IMR-90 (cell line): ENCODE data around the gene C7orf33. TPM values are rescaled to one million over a fixed set of nuclear protein-coding genes. Genes with fewer than 3 reads are reported as not detected.

Source experiments
- ATAC-seq: fragments of 200-7000 bp; cut with Tn5 transposase; 2 replicates; pipeline ENCODE4 v1.9.1; 2020; ENCODE audit warnings: low read depth, mild to moderate bottlenecking, moderate library complexity
- BruUV-seq: library from RNA; stranded (reverse); fragments of 400-500 nt; replicated peaks from 2 replicates; lab custom pipeline; 2021; lab: Mats Ljungman, UMichigan
- CTCF ChIA-PET: fragments of 300-600 bp; formaldehyde crosslinking; extraction: SDS; loops from one replicate; lab custom pipeline; 2021; ENCODE audit warnings: antibody characterized with exemption; lab: Yijun Ruan, JAX
- POLR2A ChIA-PET: fragments of 300-600 bp; sonication (Branson Sonifier 250); formaldehyde crosslinking; loops from one replicate; lab custom pipeline; 2022; ENCODE audit warnings: antibody characterized with exemption; ENCODE audit not compliant: unreplicated experiment; lab: Charles Lee
- DNase-seq: peaks from one replicate; pipeline ENCODE4 v3.0.0; 2013
- H2AFZ ChIP-seq: replicated peaks from 2 replicates; pipeline ENCODE3; 2013; ENCODE audit warnings: low read length, mild to moderate bottlenecking; ENCODE audit not compliant: poor library complexity
- H2AK5ac ChIP-seq: 2 replicates; pipeline ENCODE4 v1.6.1; 2013; ENCODE audit warnings: low read depth, low read length, inconsistent platforms
- H2AK9ac ChIP-seq: replicated peaks from 2 replicates; pipeline ENCODE3; 2013; ENCODE audit warnings: mild to moderate bottlenecking, low read depth, low read length, moderate library complexity; ENCODE audit not compliant: poor library complexity
- H2BK120ac ChIP-seq: 2 replicates; pipeline ENCODE4 v1.6.1; 2013; ENCODE audit warnings: low read depth, low read length, inconsistent platforms
- H2BK15ac ChIP-seq: 3 replicates; pipeline ENCODE4 v1.6.1; 2013; ENCODE audit warnings: low read depth, low read length, inconsistent platforms
- H2BK20ac ChIP-seq: 2 replicates; pipeline ENCODE4 v1.6.1; 2013; ENCODE audit warnings: low read depth, mild to moderate bottlenecking, inconsistent platforms, low read length, moderate library complexity
- H2BK5ac ChIP-seq: 2 replicates; pipeline ENCODE4 v1.6.1; 2013; ENCODE audit warnings: mild to moderate bottlenecking, low read depth, low read length, inconsistent platforms; ENCODE audit not compliant: poor library complexity, severe bottlenecking
- H3K14ac ChIP-seq: replicated peaks from 2 replicates; pipeline ENCODE4 v1.6.1; 2013; ENCODE audit warnings: low read depth, low read length, inconsistent platforms
- H3K18ac ChIP-seq: 2 replicates; pipeline ENCODE4 v1.6.1; 2013; ENCODE audit warnings: low read depth, low read length, control low read depth
- H3K23ac ChIP-seq: 2 replicates; pipeline ENCODE4 v1.6.1; 2013; ENCODE audit warnings: low read depth, low read length, inconsistent platforms
- H3K27ac ChIP-seq: 2 replicates; pipeline ENCODE4 v1.5.1; 2013; ENCODE audit warnings: mild to moderate bottlenecking, control low read depth, low read length; ENCODE audit not compliant: insufficient read depth
- H3K27me3 ChIP-seq: 2 replicates; pipeline ENCODE4 v1.6.1; 2013; ENCODE audit warnings: low read length; ENCODE audit not compliant: control insufficient read depth, insufficient read depth
- H3K36me3 ChIP-seq: 2 replicates; pipeline ENCODE4 v1.6.1; 2013; ENCODE audit warnings: low read length, mixed read lengths; ENCODE audit not compliant: control insufficient read depth, insufficient read depth
- H3K4ac ChIP-seq: 2 replicates; pipeline ENCODE4 v1.6.1; 2013; ENCODE audit warnings: low read depth, low read length, inconsistent platforms
- H3K4me1 ChIP-seq: 2 replicates; pipeline ENCODE4 v1.6.1; 2013; ENCODE audit warnings: low read length, mixed read lengths; ENCODE audit not compliant: control insufficient read depth, insufficient read depth
- H3K4me2 ChIP-seq: 2 replicates; pipeline ENCODE4 v1.6.1; 2013; ENCODE audit warnings: low read depth, mild to moderate bottlenecking, control low read depth, low read length, moderate library complexity
- H3K4me3 ChIP-seq: 2 replicates; pipeline ENCODE4 v1.5.1; 2013; ENCODE audit warnings: low read depth, mild to moderate bottlenecking, control low read depth, low read length, moderate library complexity; ENCODE audit not compliant: insufficient read depth
- H3K56ac ChIP-seq: 2 replicates; pipeline ENCODE4 v1.6.1; 2013; ENCODE audit warnings: low read length, inconsistent platforms; ENCODE audit not compliant: insufficient read depth; ENCODE audit errors: extremely low read depth
- H3K79me1 ChIP-seq, 2 experiments: 2 replicates each; pipeline ENCODE4 v1.6.1; 2013; ENCODE audit warnings: low read length in 2 of 2, inconsistent platforms in 1 of 2, low read depth in 1 of 2
- H3K9ac ChIP-seq: 2 replicates; pipeline ENCODE4 v1.6.1; 2013; ENCODE audit warnings: low read depth, low read length, control low read depth
- H3K9me1 ChIP-seq: 2 replicates; pipeline ENCODE4 v1.6.1; 2013; ENCODE audit warnings: low read length, inconsistent platforms; ENCODE audit not compliant: insufficient read depth
- H3K9me3 ChIP-seq: 2 replicates; pipeline ENCODE4 v1.6.1; 2013; ENCODE audit warnings: low read length; ENCODE audit not compliant: control insufficient read depth, insufficient read depth
- H4K20me1 ChIP-seq: 2 replicates; pipeline ENCODE4 v1.6.1; 2013; ENCODE audit warnings: low read length, inconsistent platforms; ENCODE audit not compliant: insufficient read depth
- H4K5ac ChIP-seq: 2 replicates; pipeline ENCODE4 v1.6.1; 2013; ENCODE audit warnings: mild to moderate bottlenecking, low read depth, low read length, control low read depth
- H4K8ac ChIP-seq, 2 experiments: 2 replicates each; pipeline ENCODE4 v1.6.1; 2013; ENCODE audit warnings: low read depth in 2 of 2, low read length in 2 of 2, control low read depth in 1 of 2, inconsistent platforms in 1 of 2
- H4K91ac ChIP-seq: 2 replicates; pipeline ENCODE4 v1.6.1; 2013; ENCODE audit warnings: low read depth, low read length, inconsistent platforms; ENCODE audit not compliant: insufficient read depth
- CHD1 ChIP-seq: IDR thresholded peaks from 2 replicates; pipeline ENCODE4 v1.6.1; 2012; ENCODE audit warnings: low read depth, low read length, improper control_type of control experiment
- ELK1 ChIP-seq: fragments of 150-350 bp; IDR thresholded peaks from 2 replicates; pipeline ENCODE4 v1.6.1; 2016; ENCODE audit warnings: low read depth, mild to moderate bottlenecking, low read length, moderate library complexity, borderline replicate concordance
- FOS ChIP-seq: fragments of 150-350 bp; IDR thresholded peaks from 2 replicates; pipeline ENCODE4 v1.6.1; 2016; ENCODE audit warnings: low read depth, low read length
- MAFK ChIP-seq: IDR thresholded peaks from 2 replicates; pipeline ENCODE4 v1.6.1; 2012; ENCODE audit warnings: low read depth, low read length, improper control_type of control experiment
- MAZ ChIP-seq: IDR thresholded peaks from 2 replicates; pipeline ENCODE4 v1.6.1; 2012; ENCODE audit warnings: low read depth, mild to moderate bottlenecking, low read length, improper control_type of control experiment, moderate library complexity, borderline replicate concordance
- MXI1 ChIP-seq: IDR thresholded peaks from 2 replicates; pipeline ENCODE4 v1.6.1; 2012; ENCODE audit warnings: low read depth, mild to moderate bottlenecking, low read length, moderate library complexity, borderline replicate concordance
- NFE2L2 ChIP-seq: fragments of 150-350 bp; IDR thresholded peaks from 2 replicates; pipeline ENCODE4 v1.6.1; 2016; ENCODE audit warnings: low read depth, mild to moderate bottlenecking, low read length
- RAD21 ChIP-seq: IDR thresholded peaks from 2 replicates; pipeline ENCODE4 v1.6.1; 2012; ENCODE audit warnings: low read length, improper control_type of control experiment
- RCOR1 ChIP-seq: IDR thresholded peaks from 2 replicates; pipeline ENCODE4 v1.6.1; 2012; ENCODE audit warnings: mild to moderate bottlenecking, low read length, improper control_type of control experiment; ENCODE audit not compliant: insufficient replicate concordance
- RFX5 ChIP-seq: IDR thresholded peaks from 2 replicates; pipeline ENCODE4 v1.8.0; 2012; ENCODE audit warnings: low read depth, mild to moderate bottlenecking, low read length, moderate library complexity
- SMC3 ChIP-seq: fragments of 150-350 bp; IDR thresholded peaks from 2 replicates; pipeline ENCODE4 v1.6.1; 2016; ENCODE audit warnings: low read depth, mild to moderate bottlenecking, antibody characterized with exemption, low read length, moderate library complexity
- WGBS, 2 experiments: methylation state at CpG; one replicate each; pipeline versions ENCODE4 v1.1.5 to v1.1.7; 2013; ENCODE audit warnings: missing lambda C conversion rate in 2 of 2; ENCODE audit not compliant: insufficient read length in 1 of 2; ENCODE audit errors: extremely low coverage in 2 of 2; 5-methylcytosine and 5-hydroxymethylcytosine counted together
- dilution Hi-C: fragments of 300-500 bp; cut with HindIII; formaldehyde crosslinking; loops from one replicate; pipeline ENCODE4 v1.14.3; 2018; ENCODE audit warnings: low sequenced_read_pairs; ENCODE audit not compliant: unreplicated experiment
- in situ Hi-C: fragments of 300-500 bp; cut with MboI; formaldehyde crosslinking; loops from 3 replicates; pipeline ENCODE4 v1.14.3; 2019; ENCODE audit warnings: low sequenced_read_pairs, inconsistent platforms, mixed read lengths
- intact Hi-C: fragments of 100-400 bp; cut with micrococcal nuclease; formaldehyde crosslinking; loops from 2 replicates; pipeline ENCODE4 v1.10.0; 2022
- polyA plus RNA-seq, 3 experiments: library from polyadenylated mRNA; depleted of rRNA; stranded (reverse); fragments of >200 nt; gene quantifications; 2 replicates each; pipeline ENCODE4 v1.2.3, GENCODE V29; 2012; ENCODE audit warnings: low replicate concordance in 1 of 3
- total RNA-seq: library from RNA; depleted of rRNA; stranded (reverse); fragments of >200 nt; gene quantifications from 2 replicates; pipeline ENCODE4 v1.2.3, GENCODE V29; 2012
- TF ChIP-seq, protein P1 (sequence below): fragments of 150-350 bp; IDR thresholded peaks from 2 replicates; pipeline ENCODE4 v1.6.1; 2017; ENCODE audit warnings: mild to moderate bottlenecking, antibody characterized with exemption, low read length, low read depth

C7orf33 gene
- total and polyA plus RNA-seq, 2 of the 4 experiments (the other 2 are of a cell fraction), result not detected

DNA sequence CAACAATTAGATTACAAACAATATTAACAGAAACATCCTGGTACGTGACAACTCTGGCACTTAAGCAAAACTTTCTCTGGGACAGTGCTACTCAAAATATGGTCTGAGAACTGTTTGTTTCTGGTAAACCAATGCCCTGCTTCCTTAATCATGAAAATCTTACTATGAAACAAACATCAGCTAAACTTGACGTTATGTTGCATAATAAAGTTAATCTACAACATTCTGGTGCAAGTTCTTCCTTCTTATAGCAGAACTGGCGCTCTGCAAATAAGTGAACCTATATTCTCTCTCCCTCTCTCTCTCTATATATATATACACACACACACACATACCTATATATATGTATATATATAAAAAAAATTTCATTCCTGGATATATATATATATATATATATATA, 7.8 kb downstream of the C7orf33 start:
- H3K27ac ChIP-seq, result no peak overlapping the region
- no TSS peak for BruUV-seq

More for the DNA sequence above, 7.8 kb downstream of the C7orf33 start:
- H2BK5ac ChIP-seq, result no peak overlapping the region
- no peaks in the 10 kb centered on the region for H3K4me1 ChIP-seq
- H3K4ac ChIP-seq, result no peak overlapping the region
- no peak overlapping the region for H4K5ac ChIP-seq
- no peak overlapping the region for H3K56ac ChIP-seq
- H3K9ac ChIP-seq, result no peak overlapping the region
- no peaks in the 10 kb centered on the region for H3K9me3 ChIP-seq
- H2BK120ac ChIP-seq, result no peak overlapping the region
- ATAC-seq (no peak), DNase-seq (no peak)
- no peak overlapping the region for H3K18ac ChIP-seq
- H2AK5ac ChIP-seq, result no peak overlapping the region
- no peak overlapping the region for H2BK20ac ChIP-seq
- H4K20me1 ChIP-seq, result no peaks in the 10 kb centered on the region
- no peaks in the 10 kb centered on the region for H3K36me3 ChIP-seq
- TF ChIP-seq SMC3 (no peak), MAZ (no peak), MAFK (no peak), MXI1 (no peak), RFX5 (no peak), CHD1 (no peak), RAD21 (no peak), FOS (no peak), RCOR1 (no peak), NFE2L2 (no peak), ELK1 (no peak)
- TF ChIP-seq, protein P1, sequence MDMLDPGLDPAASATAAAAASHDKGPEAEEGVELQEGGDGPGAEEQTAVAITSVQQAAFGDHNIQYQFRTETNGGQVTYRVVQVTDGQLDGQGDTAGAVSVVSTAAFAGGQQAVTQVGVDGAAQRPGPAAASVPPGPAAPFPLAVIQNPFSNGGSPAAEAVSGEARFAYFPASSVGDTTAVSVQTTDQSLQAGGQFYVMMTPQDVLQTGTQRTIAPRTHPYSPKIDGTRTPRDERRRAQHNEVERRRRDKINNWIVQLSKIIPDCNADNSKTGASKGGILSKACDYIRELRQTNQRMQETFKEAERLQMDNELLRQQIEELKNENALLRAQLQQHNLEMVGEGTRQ, result no peak
- H2AK9ac ChIP-seq, result no peak overlapping the region
- H3K4me2 ChIP-seq, result no peak overlapping the region
- H2AFZ ChIP-seq, result no peak overlapping the region
- intact Hi-C loops (no loop called here), dilution Hi-C loops (no loop called here), in situ Hi-C loops (no loop called here)
- no peak overlapping the region for H4K91ac ChIP-seq
- H3K27me3 ChIP-seq, result no peaks in the 10 kb centered on the region; the same call in 1 of the 2 replicates
- no CpG with 5 or more reads among the region's 3 CpGs for WGBS, 2 experiments
- H4K8ac ChIP-seq, result no peak overlapping the region
- ChIA-PET CTCF (no interaction called here), POLR2A (no interaction called here)
- H3K9me1 ChIP-seq, result no peaks in the 10 kb centered on the region
- H3K23ac ChIP-seq, result no peak overlapping the region
- H3K79me1 ChIP-seq, result no peaks in the 10 kb centered on the region
- H3K4me3 ChIP-seq, result no peak overlapping the region
- no peak overlapping the region for H3K14ac ChIP-seq
- no peak overlapping the region for H2BK15ac ChIP-seq
